Karpas-422 (cell line): ENCODE measurements around the gene FARS2. TPM values are rescaled to one million over a fixed set of nuclear protein-coding genes. Genes with fewer than 3 reads are reported as not detected.

Experiments
- DNase-seq: peaks from one replicate; pipeline ENCODE4 v3.0.0-alpha.2; 2015
- H2AFZ ChIP-seq: fragments of 200-600 bp; sonication (generic); 2 replicates; pipeline ENCODE4 v1.6.1; 2014; ENCODE audit warnings: antibody characterized with exemption, low read length, mixed read lengths
- H3K27ac ChIP-seq: fragments of 200-600 bp; sonication (generic); 2 replicates; pipeline ENCODE4 v1.5.1; 2014; ENCODE audit warnings: mild to moderate bottlenecking, low read length, moderate library complexity
- H3K27me3 ChIP-seq: fragments of 200-600 bp; sonication (generic); 2 replicates; pipeline ENCODE4 v1.6.1; 2014; ENCODE audit warnings: low read length, mixed read lengths
- H3K36me3 ChIP-seq: fragments of 200-600 bp; sonication (generic); 2 replicates; pipeline ENCODE4 v1.6.1; 2014; ENCODE audit warnings: low read length, mixed read lengths; ENCODE audit not compliant: insufficient read depth
- H3K4me1 ChIP-seq: fragments of 200-600 bp; sonication (generic); 2 replicates; pipeline ENCODE4 v1.6.1; 2014; ENCODE audit warnings: mild to moderate bottlenecking, low read length, mixed read lengths
- H3K4me2 ChIP-seq: fragments of 200-600 bp; sonication (generic); 2 replicates; pipeline ENCODE4 v1.6.1; 2014; ENCODE audit warnings: low read length, low read depth, mild to moderate bottlenecking; ENCODE audit not compliant: poor library complexity, severe bottlenecking
- H3K4me3 ChIP-seq: fragments of 200-600 bp; sonication (generic); 2 replicates; pipeline ENCODE4 v1.5.1; 2014; ENCODE audit warnings: mild to moderate bottlenecking, antibody characterized with exemption, low read length, mixed read lengths
- H3K79me2 ChIP-seq: fragments of 200-600 bp; sonication (generic); 2 replicates; pipeline ENCODE4 v1.6.1; 2014; ENCODE audit warnings: mild to moderate bottlenecking, low read length, mixed read lengths
- H3K9ac ChIP-seq: fragments of 200-600 bp; sonication (generic); 2 replicates; pipeline ENCODE4 v1.6.0; 2014; ENCODE audit warnings: low read length
- H3K9me2 ChIP-seq: fragments of 200-600 bp; sonication (generic), shearing (Covaris generic); replicated peaks from 2 replicates; pipeline ENCODE4 v1.6.0; 2014; ENCODE audit warnings: mild to moderate bottlenecking, low read length, moderate library complexity; ENCODE audit not compliant: insufficient read depth
- H3K9me3 ChIP-seq: fragments of 300-700, 200-600 bp; sonication (generic); 2 replicates; pipeline ENCODE4 v1.6.1; 2014; ENCODE audit warnings: low read length, mixed read lengths
- H4K20me1 ChIP-seq: fragments of 200-600 bp; sonication (generic); 2 replicates; pipeline ENCODE4 v1.6.1; 2014; ENCODE audit warnings: mild to moderate bottlenecking, antibody characterized with exemption, low read length, low read depth; ENCODE audit not compliant: insufficient read depth
- total RNA-seq: library from RNA; depleted of rRNA; stranded (reverse); fragments of >200 nt; shearing (Covaris generic); gene quantifications from 2 replicates; pipeline ENCODE4 v1.2.3, GENCODE V29; 2014; ENCODE audit warnings: low replicate concordance

FARS2 gene
- total RNA-seq, 1 experiment from 2014 or later, result 9.0 TPM

GRCh38 chr6:5292154-5292553, 30.8 kb downstream of the FARS2 start:
- peaks cover 3% of the 10 kb centered on the region; the same call in 1 of the 2 replicates for H3K27me3 ChIP-seq
- no peak overlapping the region for H3K4me2 ChIP-seq
- H3K4me1 ChIP-seq, result peaks cover 17% of the 10 kb centered on the region
- no peak overlapping the region for H3K9ac ChIP-seq
- no peak overlapping the region for H3K4me3 ChIP-seq
- no peak overlapping the region for H3K27ac ChIP-seq
- DNase-seq, result no peak
- no peaks in the 10 kb centered on the region for H3K9me3 ChIP-seq
- no peaks in the 10 kb centered on the region for H3K9me2 ChIP-seq
- H3K79me2 ChIP-seq, result no peaks in the 10 kb centered on the region
- no peak overlapping the region for H2AFZ ChIP-seq
- H4K20me1 ChIP-seq, result peaks cover 31% of the 10 kb centered on the region
- H3K36me3 ChIP-seq, result no peaks in the 10 kb centered on the region

GRCh38 chr6:5293692-5294091, 32.4 kb downstream of the FARS2 start:
- 0 out of 2 replicates have a peak, but pooled peaks cover 4% of the 10 kb centered on the region for H3K79me2 ChIP-seq
- H3K9ac ChIP-seq, result no peak overlapping the region
- no peak overlapping the region for H3K4me3 ChIP-seq
- H4K20me1 ChIP-seq, result peaks cover 27% of the 10 kb centered on the region
- H3K4me1 ChIP-seq, result peaks cover 17% of the 10 kb centered on the region
- no peak overlapping the region for H2AFZ ChIP-seq
- no peak overlapping the region for H3K4me2 ChIP-seq
- no peaks in the 10 kb centered on the region for H3K9me3 ChIP-seq
- no peaks in the 10 kb centered on the region for H3K36me3 ChIP-seq
- DNase-seq, result no peak
- H3K27ac ChIP-seq, result no peak overlapping the region
- no peaks in the 10 kb centered on the region for H3K9me2 ChIP-seq
- no peaks in the 10 kb centered on the region for H3K27me3 ChIP-seq

GRCh38 chr6:5294392-5295211, 33.3 kb downstream of the FARS2 start:
- no peak overlapping the region for H2AFZ ChIP-seq
- H3K79me2 ChIP-seq, result 0 out of 2 replicates have a peak, but pooled peaks cover 4% of the 10 kb centered on the region
- H4K20me1 ChIP-seq, result peaks cover 35% of the 10 kb centered on the region
- no peaks in the 10 kb centered on the region for H3K9me3 ChIP-seq
- no peak overlapping the region for H3K4me3 ChIP-seq
- DNase-seq, result no peak
- no peaks in the 10 kb centered on the region for H3K36me3 ChIP-seq
- no peaks in the 10 kb centered on the region for H3K27me3 ChIP-seq
- no peak overlapping the region for H3K27ac ChIP-seq
- no peak overlapping the region for H3K9ac ChIP-seq
- no peaks in the 10 kb centered on the region for H3K9me2 ChIP-seq
- no peak overlapping the region for H3K4me2 ChIP-seq
- peaks cover 17% of the 10 kb centered on the region for H3K4me1 ChIP-seq

- Histone ChIP-seq H4K20me1 (peaks cover 39% of the 10 kb centered on the region), H3K9me2 (no peaks in the 10 kb centered on the region), H3K79me2 (0 out of 2 replicates have a peak, but pooled peaks cover 4% of the 10 kb centered on the region), H3K4me2 (no peak overlapping the region), H2AFZ (no peak overlapping the region), H3K27me3 (no peaks in the 10 kb centered on the region), H3K27ac (no peak overlapping the region), H3K9me3 (no peaks in the 10 kb centered on the region), H3K4me3 (no peak overlapping the region), H3K9ac (no peak overlapping the region), H3K4me1 (peaks cover 10% of the 10 kb centered on the region), H3K36me3 (no peaks in the 10 kb centered on the region)
- no peak for DNase-seq
Observed at GRCh38 chr6:5295623-5296022, 34.3 kb downstream of the FARS2 start.

GRCh38 chr6:5300206-5300764, 39.0 kb downstream of the FARS2 start:
- Histone ChIP-seq H3K27ac (no peak overlapping the region), H3K79me2 (0 out of 2 replicates have a peak, but pooled peaks cover 4% of the 10 kb centered on the region), H3K9me2 (no peaks in the 10 kb centered on the region), H3K4me2 (no peak overlapping the region), H2AFZ (no peak overlapping the region), H4K20me1 (peaks cover 62% of the 10 kb centered on the region), H3K4me3 (no peak overlapping the region), H3K27me3 (no peaks in the 10 kb centered on the region), H3K4me1 (peaks cover 16% of the 10 kb centered on the region), H3K9me3 (no peaks in the 10 kb centered on the region), H3K9ac (no peak overlapping the region), H3K36me3 (no peaks in the 10 kb centered on the region)
- DNase-seq, result no peak

- Histone ChIP-seq H3K4me3 (no peak overlapping the region), H3K9ac (no peak overlapping the region), H4K20me1 (peaks cover 72% of the 10 kb centered on the region), H2AFZ (no peak overlapping the region), H3K27ac (no peak overlapping the region), H3K9me2 (no peaks in the 10 kb centered on the region), H3K79me2 (0 out of 2 replicates have a peak, but pooled peaks cover 4% of the 10 kb centered on the region), H3K36me3 (no peaks in the 10 kb centered on the region), H3K27me3 (no peaks in the 10 kb centered on the region), H3K4me1 (peaks cover 16% of the 10 kb centered on the region), H3K9me3 (no peaks in the 10 kb centered on the region), H3K4me2 (no peak overlapping the region)
- no peak for DNase-seq
Observed at GRCh38 chr6:5302220-5302946, 41.1 kb downstream of the FARS2 start.

GRCh38 chr6:5302995-5303622, 41.8 kb downstream of the FARS2 start:
- Histone ChIP-seq H3K4me2 (no peak overlapping the region), H3K9me2 (no peaks in the 10 kb centered on the region), H3K36me3 (no peaks in the 10 kb centered on the region), H3K9ac (no peak overlapping the region), H2AFZ (no peak overlapping the region), H3K9me3 (no peaks in the 10 kb centered on the region), H3K27me3 (no peaks in the 10 kb centered on the region), H3K79me2 (no peaks in the 10 kb centered on the region), H3K4me3 (no peak overlapping the region), H4K20me1 (peaks cover 72% of the 10 kb centered on the region), H3K4me1 (peaks cover 16% of the 10 kb centered on the region), H3K27ac (no peak overlapping the region)
- DNase-seq, result peak; percentile 84

- H3K27ac ChIP-seq, result no peak overlapping the region
- no peaks in the 10 kb centered on the region for H3K36me3 ChIP-seq
- no peak overlapping the region for H3K4me3 ChIP-seq
- H2AFZ ChIP-seq, result no peak overlapping the region
- peaks cover 72% of the 10 kb centered on the region for H4K20me1 ChIP-seq
- H3K27me3 ChIP-seq, result no peaks in the 10 kb centered on the region
- H3K9ac ChIP-seq, result no peak overlapping the region
- DNase-seq, result peak; percentile 26
- H3K4me2 ChIP-seq, result no peak overlapping the region
- no peaks in the 10 kb centered on the region for H3K79me2 ChIP-seq
- no peaks in the 10 kb centered on the region for H3K9me2 ChIP-seq
- no peaks in the 10 kb centered on the region for H3K9me3 ChIP-seq
- H3K4me1 ChIP-seq, result peaks cover 16% of the 10 kb centered on the region
Observed at GRCh38 chr6:5303682-5304081, 42.4 kb downstream of the FARS2 start.
